Bronchial epithelial cell (primary cell): ENCODE measurements around the gene NUCB2. TPM values are rescaled to one million over a fixed set of nuclear protein-coding genes. Genes with fewer than 3 reads are reported as not detected.

Source experiments
- DNase-seq: peaks from one replicate; pipeline ENCODE4 v3.0.0-alpha.2; 2010; ENCODE audit warnings: low read depth
- FAIRE-seq: peaks from 2 replicates; lab custom pipeline; 2011; peaks lifted over from hg19 to GRCh38; lab: Jason Lieb, UNC
- H3K27me3 ChIP-seq: 2 replicates; pipeline ENCODE4 v1.5.1; 2011; ENCODE audit warnings: low read length; ENCODE audit not compliant: control insufficient read depth, insufficient read depth
- H3K36me3 ChIP-seq: 2 replicates; pipeline ENCODE4 v1.5.1; 2011; ENCODE audit warnings: low read length; ENCODE audit not compliant: control insufficient read depth, insufficient read depth
- H3K4me3 ChIP-seq: 2 replicates; pipeline ENCODE4 v1.5.1; 2011; ENCODE audit warnings: mild to moderate bottlenecking, low read depth, low read length, control low read depth
- CTCF ChIP-seq: IDR thresholded peaks from 2 replicates; pipeline ENCODE4 v1.5.1; 2011; ENCODE audit warnings: mild to moderate bottlenecking, moderate library complexity, low read length, control low read depth, inconsistent platforms; ENCODE audit not compliant: insufficient read depth, severe bottlenecking
- total RNA-seq: library from RNA; depleted of rRNA; stranded (reverse); fragments of >200 nt; gene quantifications from 2 replicates; pipeline ENCODE4 v1.2.1, GENCODE V29; 2014

NUCB2 gene
- total RNA-seq, 1 donor from 2014 or later: 47.7 TPM

GRCh38 chr11:17331669-17332068 is 55.1 kb downstream of the NUCB2 start:
- FAIRE-seq (no peak), DNase-seq (no peak)
- TF ChIP-seq CTCF: no peak
- Histone ChIP-seq H3K27me3 (no peaks in the 10 kb centered on the region), H3K4me3 (no peak overlapping the region), H3K36me3 (no peaks in the 10 kb centered on the region)

DNA sequence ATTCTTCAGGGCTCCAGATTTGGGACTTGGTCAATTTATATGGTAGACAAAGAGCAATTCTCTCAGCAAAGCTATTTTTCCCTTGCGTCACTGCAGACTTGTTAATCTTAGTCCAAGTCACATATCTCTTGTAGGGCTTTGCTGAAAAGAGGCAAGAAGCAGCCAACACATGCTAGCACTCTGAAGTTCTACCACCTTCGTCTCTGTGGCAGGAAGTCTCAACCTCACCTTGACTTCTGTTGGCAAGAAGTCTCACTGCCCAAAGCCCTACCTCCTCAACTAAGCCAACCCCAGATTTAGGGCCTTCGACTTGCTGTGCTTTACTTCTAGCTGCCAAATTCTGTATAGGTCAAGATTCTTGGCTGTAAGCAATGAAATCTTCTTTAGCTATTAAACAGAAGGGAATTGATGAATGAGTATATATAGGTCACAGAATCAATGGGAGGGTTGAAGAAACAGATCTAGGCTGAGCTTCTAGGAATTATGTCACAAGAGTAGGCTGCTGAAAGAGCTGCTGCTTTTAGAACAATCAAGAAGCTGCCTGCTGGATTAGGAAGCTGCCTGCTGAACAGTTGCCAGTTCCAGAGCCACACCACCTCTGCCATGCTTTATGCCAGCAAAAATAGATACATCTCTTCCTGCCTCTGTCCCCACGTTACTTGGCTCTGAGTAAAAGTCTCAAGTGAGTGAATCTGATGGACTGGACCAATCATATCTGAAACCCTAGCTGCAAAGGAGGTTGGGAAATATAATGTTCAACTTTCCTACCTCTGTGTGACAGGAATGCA is 57.5 kb downstream of the NUCB2 start:
- Histone ChIP-seq H3K27me3 (no peaks in the 10 kb centered on the region), H3K36me3 (no peaks in the 10 kb centered on the region), H3K4me3 (no peak overlapping the region)
- TF ChIP-seq CTCF: no peak
- FAIRE-seq: no peak
- no peak for DNase-seq

DNA sequence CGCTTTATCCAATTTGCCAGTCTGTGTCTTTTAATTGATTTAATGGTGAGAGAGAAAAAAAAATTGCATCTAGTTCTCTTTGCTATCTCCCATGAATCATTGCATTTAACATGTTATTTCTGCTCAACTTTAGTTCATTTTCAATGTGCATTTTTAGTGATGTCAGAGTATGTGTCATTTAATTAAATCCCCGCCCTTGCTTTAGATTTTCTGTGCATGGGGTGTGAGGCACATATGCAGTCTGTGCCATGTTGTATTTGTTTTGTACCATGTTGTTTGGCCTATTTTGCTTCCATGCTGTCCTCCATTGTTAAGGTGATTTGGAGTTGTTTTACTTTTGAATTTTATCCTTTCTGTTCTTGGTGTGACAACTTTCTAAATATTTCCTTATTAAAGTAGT is 66.7 kb downstream of the NUCB2 start:
- DNase-seq (no peak), FAIRE-seq (no peak)
- no peak overlapping the region for H3K4me3 ChIP-seq
- no peaks in the 10 kb centered on the region for H3K27me3 ChIP-seq
- no peaks in the 10 kb centered on the region for H3K36me3 ChIP-seq
- no peak for TF ChIP-seq CTCF

DNA sequence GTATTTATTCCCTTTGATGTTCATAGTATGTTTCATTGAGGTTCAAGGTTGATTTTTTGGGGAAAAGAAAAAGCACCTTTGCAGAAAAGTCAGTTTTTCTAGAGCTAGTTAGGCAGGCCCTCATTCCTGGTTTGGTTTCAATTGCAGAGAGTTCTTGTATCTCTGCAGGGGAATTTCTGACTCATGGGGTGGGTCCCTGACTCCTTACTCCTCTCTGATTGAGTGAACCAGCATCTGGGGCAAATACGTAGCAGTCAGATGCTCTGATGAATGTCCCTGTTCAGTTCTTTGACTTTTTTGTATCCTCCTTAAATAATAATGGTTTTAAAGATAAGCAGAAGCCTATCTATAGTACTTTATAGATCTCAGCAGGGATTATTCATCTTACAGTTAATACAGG is 67.4 kb downstream of the NUCB2 start:
- peak; percentile 76 for DNase-seq
- no peak for FAIRE-seq
- Histone ChIP-seq H3K4me3 (no peak overlapping the region), H3K36me3 (no peaks in the 10 kb centered on the region), H3K27me3 (no peaks in the 10 kb centered on the region)
- TF ChIP-seq CTCF: no peak

DNA sequence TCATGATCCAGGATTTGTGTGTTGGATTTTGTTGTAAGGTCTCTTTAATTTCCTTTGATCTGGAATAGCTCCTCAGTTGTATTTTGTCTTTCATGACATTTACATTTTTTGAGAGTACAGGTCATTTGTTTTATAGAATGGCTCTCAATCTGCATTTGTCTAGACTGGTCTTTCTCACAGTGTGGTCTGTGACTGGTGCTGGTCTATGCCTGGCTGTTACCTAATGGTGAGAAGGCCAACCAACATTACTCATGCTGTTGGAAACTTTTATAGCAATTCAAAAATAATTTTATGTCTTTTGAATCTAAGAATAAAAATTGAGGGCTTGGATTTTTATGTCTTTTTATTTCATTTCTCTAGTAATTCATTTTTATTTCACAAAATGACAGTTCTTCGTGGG is 71.1 kb downstream of the NUCB2 start:
- FAIRE-seq (no peak), DNase-seq (peak; percentile 43)
- Histone ChIP-seq H3K4me3 (no peak overlapping the region), H3K27me3 (no peaks in the 10 kb centered on the region), H3K36me3 (no peaks in the 10 kb centered on the region)
- TF ChIP-seq CTCF: no peak
